Activated T-helper 1 cell treated with anti-CD3 and anti-CD28 coated beads, Interleukin-12 subunit alpha, Interleukin-12 subunit beta, Interleukin-2, Interleukin-4 antibody, amounts not matched to agents 30 ng/mL and 10 ng/mL and 1 ng/mL, durations not matched to agents 14 hours and 24 hours and 36 hours (primary cell): ENCODE results near the gene OPRL1. TPM values are rescaled to one million over a fixed set of nuclear protein-coding genes. Genes with fewer than 3 reads are reported as not detected.
"Not testable (repeated sequence)": the region's sequence is repeated elsewhere in the genome, so short reads cannot be mapped to it uniquely, and the experiment has no call there.

Experiments
- DNase-seq: peaks from one replicate; pipeline ENCODE4 v3.0.0; 2021; ENCODE audit warnings: low spot score
- H3K27ac Mint-ChIP-seq: one replicate; pipeline ENCODE4 v1.8.0; 2021; ENCODE audit warnings: mild to moderate bottlenecking, mixed read lengths
- H3K27me3 Mint-ChIP-seq: one replicate; pipeline ENCODE4 v1.8.0; 2022; ENCODE audit warnings: mild to moderate bottlenecking, moderate library complexity, mixed read lengths; ENCODE audit not compliant: insufficient read depth
- H3K36me3 Mint-ChIP-seq: one replicate; pipeline ENCODE4 v1.8.0; 2021; ENCODE audit warnings: low read depth, mixed read lengths
- H3K4me1 Mint-ChIP-seq: one replicate; pipeline ENCODE4 v1.8.0; 2021; ENCODE audit warnings: low read depth, mixed read lengths
- H3K4me3 Mint-ChIP-seq: one replicate; pipeline ENCODE4 v1.8.0; 2021; ENCODE audit warnings: mild to moderate bottlenecking, moderate library complexity, mixed read lengths
- H3K9me3 Mint-ChIP-seq: one replicate; pipeline ENCODE4 v1.8.0; 2021; ENCODE audit warnings: mixed read lengths
- intact Hi-C: fragments of 100-400 bp; cut with micrococcal nuclease; formaldehyde crosslinking; loops from one replicate; pipeline ENCODE4 v1.15.1; 2024
- total RNA-seq: library from RNA; stranded (reverse); gene quantifications from 2 replicates; pipeline ENCODE4 v1.2.3, GENCODE V29; 2022

The OPRL1 gene
- total RNA-seq, 1 donor from 2014 or later, result 0.16 TPM

DNA sequence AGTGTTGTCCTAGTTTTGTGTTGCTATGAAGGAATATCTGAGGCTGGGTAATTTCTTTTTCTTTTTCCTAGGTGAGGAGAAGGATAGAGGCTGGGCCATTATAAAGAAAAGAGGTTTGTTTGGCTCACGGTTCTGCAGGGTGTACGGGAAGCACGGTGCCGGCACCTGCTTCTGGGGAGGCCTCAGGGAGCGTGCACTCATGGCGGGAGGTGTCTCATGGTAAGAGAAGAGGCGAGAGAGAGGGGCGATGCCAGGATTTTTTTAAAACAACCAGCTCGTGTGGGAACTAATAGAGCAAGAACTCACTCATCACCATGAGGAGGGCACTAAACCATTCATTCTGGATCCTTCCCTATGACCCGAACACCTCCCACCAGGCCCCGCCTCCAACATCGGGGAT is 41.7 kb downstream of the OPRL1 start:
- DNase-seq, result no peak
- H3K4me3 Mint-ChIP-seq, result no peak overlapping the region
- intact Hi-C loops, result loop anchor here (2.0 kb wide), 1 partner anchor 583 kb away; no protein-coding TSS in a partner anchor
- H3K9me3 Mint-ChIP-seq, result no peaks in the 10 kb centered on the region
- no peaks in the 10 kb centered on the region for H3K36me3 Mint-ChIP-seq
- H3K4me1 Mint-ChIP-seq, result peaks cover 10% of the 10 kb centered on the region
- peaks cover 13% of the 10 kb centered on the region for H3K27me3 Mint-ChIP-seq
- no peak overlapping the region for H3K27ac Mint-ChIP-seq

- H3K4me1 Mint-ChIP-seq, DNase-seq, intact Hi-C loops, H3K9me3 Mint-ChIP-seq, H3K4me3 Mint-ChIP-seq, H3K36me3 Mint-ChIP-seq, H3K27ac Mint-ChIP-seq: not testable (repeated sequence)
- H3K27me3 Mint-ChIP-seq, result peaks cover 13% of the 10 kb centered on the region
Measured at GRCh38 chr20:64122927-64123326, 43.0 kb downstream of the OPRL1 start.

DNA sequence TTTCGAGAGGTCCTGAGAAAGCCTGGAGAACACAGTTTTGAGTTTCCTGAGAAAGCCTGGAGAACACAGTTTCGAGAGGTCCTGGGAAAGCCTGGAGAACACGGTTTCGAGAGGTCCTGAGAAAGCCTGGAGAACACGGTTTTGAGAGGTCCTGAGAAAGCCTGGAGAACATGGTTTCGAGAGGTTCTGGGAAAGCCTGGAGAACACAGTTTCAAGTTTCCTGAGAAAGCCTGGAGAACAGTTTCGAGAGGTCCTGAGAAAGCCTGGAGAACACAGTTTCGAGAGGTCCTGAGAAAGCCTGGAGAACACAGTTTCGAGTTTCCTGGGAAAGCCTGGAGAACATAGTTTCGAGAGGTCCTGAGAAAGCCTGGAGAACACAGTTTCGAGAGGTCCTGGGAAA is 43.6 kb downstream of the OPRL1 start:
- H3K36me3 Mint-ChIP-seq, intact Hi-C loops, H3K4me3 Mint-ChIP-seq, H3K9me3 Mint-ChIP-seq, H3K4me1 Mint-ChIP-seq, DNase-seq, H3K27ac Mint-ChIP-seq: not testable (repeated sequence)
- H3K27me3 Mint-ChIP-seq, result peaks cover 13% of the 10 kb centered on the region

- Mint-ChIP-seq H3K4me1 (no peaks in the 10 kb centered on the region), H3K4me3 (no peak overlapping the region), H3K27me3 (peaks cover 4% of the 10 kb centered on the region), H3K27ac (no peak overlapping the region), H3K9me3 (no peaks in the 10 kb centered on the region), H3K36me3 (no peaks in the 10 kb centered on the region)
- intact Hi-C loops, result no loop called here
- DNase-seq, result no peak
Measured at GRCh38 chr20:64129146-64129782, 49.4 kb downstream of the OPRL1 start.

DNA sequence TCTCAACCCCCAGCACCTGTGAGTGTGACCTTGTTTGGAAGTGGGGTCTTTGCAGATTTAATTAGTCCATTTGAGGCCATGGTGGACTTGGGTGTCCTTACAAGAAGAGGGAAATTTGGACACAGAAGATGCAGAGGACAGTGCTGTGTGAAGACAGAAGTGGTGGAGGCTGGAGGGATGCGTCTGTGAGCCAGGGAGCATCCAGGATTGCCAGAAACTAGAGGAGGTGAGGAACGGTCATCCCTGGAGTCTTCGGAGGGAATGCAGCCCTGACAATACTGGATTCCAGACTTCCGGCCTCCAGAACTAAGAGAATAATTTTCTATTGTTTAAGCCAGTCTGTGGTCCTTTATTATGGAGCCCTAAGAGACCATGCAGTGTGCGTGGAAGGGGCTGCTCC is 50.4 kb downstream of the OPRL1 start:
- Mint-ChIP-seq H3K27ac (no peak overlapping the region), H3K27me3 (no peaks in the 10 kb centered on the region), H3K4me1 (no peaks in the 10 kb centered on the region), H3K36me3 (no peaks in the 10 kb centered on the region), H3K4me3 (no peak overlapping the region), H3K9me3 (no peaks in the 10 kb centered on the region)
- intact Hi-C loops, result no loop called here
- DNase-seq, result no peak

DNA sequence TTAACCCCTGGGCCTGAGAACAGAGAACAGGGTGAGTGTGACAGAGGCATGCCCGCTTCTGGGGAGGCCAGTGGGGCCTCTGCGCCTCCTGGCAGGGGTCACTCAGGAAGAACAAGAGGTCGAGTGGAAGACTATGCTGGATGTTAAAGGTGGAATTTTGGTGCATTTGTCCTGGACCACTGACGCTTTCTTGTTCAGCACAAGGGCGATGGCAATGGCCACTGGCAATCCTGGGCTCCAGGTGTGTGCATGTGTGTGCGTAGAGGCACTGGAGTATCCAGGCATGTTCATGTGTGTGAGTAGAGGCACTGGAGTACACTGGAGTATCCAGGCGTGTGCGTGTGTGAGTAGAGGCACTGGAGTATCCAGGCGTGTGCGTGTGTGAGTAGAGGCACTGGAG is 51.0 kb downstream of the OPRL1 start:
- Mint-ChIP-seq H3K36me3 (no peaks in the 10 kb centered on the region), H3K27me3 (no peaks in the 10 kb centered on the region), H3K4me3 (no peak overlapping the region), H3K9me3 (no peaks in the 10 kb centered on the region), H3K4me1 (no peaks in the 10 kb centered on the region), H3K27ac (no peak overlapping the region)
- no peak for DNase-seq
- intact Hi-C loops, result no loop called here

GRCh38 chr20:64131406-64131805 is 51.5 kb downstream of the OPRL1 start:
- H3K4me1 Mint-ChIP-seq, result no peaks in the 10 kb centered on the region
- intact Hi-C loops, result no loop called here
- no peak overlapping the region for H3K27ac Mint-ChIP-seq
- DNase-seq, result no peak
- no peaks in the 10 kb centered on the region for H3K9me3 Mint-ChIP-seq
- H3K36me3 Mint-ChIP-seq, result no peaks in the 10 kb centered on the region
- H3K27me3 Mint-ChIP-seq, result no peaks in the 10 kb centered on the region
- no peak overlapping the region for H3K4me3 Mint-ChIP-seq

- Mint-ChIP-seq H3K36me3 (no peaks in the 10 kb centered on the region), H3K9me3 (no peaks in the 10 kb centered on the region), H3K27me3 (no peaks in the 10 kb centered on the region), H3K4me1 (no peaks in the 10 kb centered on the region), H3K27ac (no peak overlapping the region), H3K4me3 (no peak overlapping the region)
- intact Hi-C loops, result no loop called here
- DNase-seq, result no peak
Measured at GRCh38 chr20:64133951-64134407, 54.1 kb downstream of the OPRL1 start.

- H3K36me3 Mint-ChIP-seq, H3K27ac Mint-ChIP-seq, intact Hi-C loops: not testable (repeated sequence)
Measured at GRCh38 chr20:64134744-64135143, 54.9 kb downstream of the OPRL1 start.

DNA sequence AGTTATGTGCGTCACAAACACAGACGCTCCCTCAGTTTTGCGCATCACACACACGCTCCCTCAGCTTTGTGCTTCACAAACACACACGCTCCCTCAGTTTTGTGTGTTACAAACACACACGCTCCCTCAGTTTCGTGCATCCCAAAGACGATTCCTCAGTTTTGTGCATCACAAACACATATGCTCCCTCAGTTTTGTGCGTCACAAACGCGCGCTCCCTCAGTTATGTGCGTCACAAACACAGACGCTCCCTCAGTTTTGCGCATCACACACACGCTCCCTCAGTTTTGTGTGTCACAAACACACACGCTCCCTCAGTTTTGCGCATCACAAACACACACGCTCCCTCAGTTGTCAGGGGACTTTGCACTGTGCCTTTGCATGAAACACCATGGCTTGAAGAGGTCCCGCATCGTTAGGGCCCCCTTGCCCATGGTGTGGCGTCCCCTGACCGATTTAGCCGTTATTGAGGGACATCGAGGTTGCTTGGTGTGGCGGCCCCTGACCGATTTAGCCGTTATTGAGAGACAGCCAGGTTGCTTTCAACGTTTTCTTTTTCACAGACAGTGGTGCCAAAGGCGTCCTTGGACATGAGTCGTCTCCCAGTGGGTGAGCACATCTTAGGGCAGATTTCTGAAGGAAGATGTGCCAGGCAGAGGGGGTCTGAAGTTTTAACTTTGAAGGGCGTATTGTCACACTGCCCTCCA is 56.3 kb downstream of the OPRL1 start:
- H3K36me3 Mint-ChIP-seq, result no peaks in the 10 kb centered on the region

More at GRCh38 chr20:64134744-64135143, 54.9 kb downstream of the OPRL1 start:
- H3K9me3 Mint-ChIP-seq, H3K4me1 Mint-ChIP-seq, H3K4me3 Mint-ChIP-seq, DNase-seq, H3K27me3 Mint-ChIP-seq: not testable (repeated sequence)

DNA sequence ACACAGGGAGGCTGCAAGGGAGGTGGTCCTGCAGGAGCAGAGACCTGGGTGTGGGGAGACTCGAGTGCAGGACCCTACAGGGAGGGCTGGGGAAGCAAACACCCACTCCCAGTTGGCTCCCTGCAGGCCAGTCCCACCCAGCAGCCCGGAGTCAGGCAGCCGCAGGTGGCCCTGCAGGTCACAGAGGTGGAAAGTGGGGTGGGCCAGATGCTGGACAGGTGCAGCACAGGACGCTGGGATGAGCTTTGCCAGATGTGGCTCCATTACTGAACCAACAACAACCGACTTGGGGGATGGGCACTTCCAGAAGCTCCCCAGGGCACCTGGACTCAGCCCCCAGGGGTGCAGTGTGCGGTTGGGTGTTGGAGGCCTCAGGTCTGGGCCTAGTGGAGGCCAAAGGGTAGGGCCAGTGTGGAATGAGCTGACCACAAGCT is 57.7 kb downstream of the OPRL1 start:
- no peak overlapping the region for H3K4me3 Mint-ChIP-seq
- no peak overlapping the region for H3K27ac Mint-ChIP-seq
- no peaks in the 10 kb centered on the region for H3K9me3 Mint-ChIP-seq
- no peaks in the 10 kb centered on the region for H3K36me3 Mint-ChIP-seq
- no peak for DNase-seq
- no peaks in the 10 kb centered on the region for H3K27me3 Mint-ChIP-seq
- intact Hi-C loops, result no loop called here
- no peaks in the 10 kb centered on the region for H3K4me1 Mint-ChIP-seq

More for the DNA sequence above, 56.3 kb downstream of the OPRL1 start:
- no peak overlapping the region for H3K27ac Mint-ChIP-seq
- H3K9me3 Mint-ChIP-seq, result no peaks in the 10 kb centered on the region
- no peak for DNase-seq
- intact Hi-C loops, result no loop called here
- no peaks in the 10 kb centered on the region for H3K27me3 Mint-ChIP-seq
- H3K4me3 Mint-ChIP-seq, result no peak overlapping the region
- no peaks in the 10 kb centered on the region for H3K4me1 Mint-ChIP-seq

DNA sequence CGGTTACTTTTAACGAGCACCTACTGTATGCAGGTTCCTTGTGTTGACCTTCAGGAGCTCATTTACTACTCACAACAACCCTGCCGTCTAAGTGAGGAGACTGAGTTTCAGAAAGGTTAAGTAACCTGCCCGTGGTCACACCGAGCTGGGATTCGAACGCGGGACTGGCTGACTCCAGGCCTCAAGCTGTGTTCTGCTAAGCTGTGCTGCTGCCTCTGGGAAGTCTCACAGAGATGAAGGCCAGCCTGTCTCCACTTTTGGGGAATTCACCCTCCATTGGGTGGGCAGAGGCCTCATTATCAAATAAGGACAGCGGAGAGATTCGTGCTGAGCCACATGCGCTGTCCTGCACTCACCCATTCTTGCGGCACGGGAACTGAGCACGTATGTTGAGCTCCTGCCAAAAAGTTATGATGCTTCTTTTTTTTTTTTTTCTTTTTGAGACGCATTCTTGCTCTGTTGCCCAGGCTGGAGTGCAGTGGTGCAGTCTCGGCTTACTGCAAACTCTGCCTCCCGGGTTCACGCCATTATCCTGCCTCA is 58.5 kb downstream of the OPRL1 start:
- intact Hi-C loops, result no loop called here
- H3K27ac Mint-ChIP-seq, result no peak overlapping the region
- DNase-seq, result no peak
- no peaks in the 10 kb centered on the region for H3K36me3 Mint-ChIP-seq
- no peaks in the 10 kb centered on the region for H3K4me1 Mint-ChIP-seq
- no peaks in the 10 kb centered on the region for H3K27me3 Mint-ChIP-seq
- no peak overlapping the region for H3K4me3 Mint-ChIP-seq
- no peaks in the 10 kb centered on the region for H3K9me3 Mint-ChIP-seq
